ENCODE results near the gene ITGA8. TPM values are rescaled to one million over a fixed set of nuclear protein-coding genes. Genes with fewer than 3 reads are reported as not detected.

ITGA8 gene
- total and polyA plus RNA-seq, 12 donors: 4.7 to 46.0 (median 22.2) TPM

GRCh38 chr10:15760681-15761080 is 41.0 kb upstream of the ITGA8 start:
- H3K4me3 ChIP-seq: no peak overlapping the region
- no peaks in the 10 kb centered on the region for H3K9me3 ChIP-seq (replicated peaks in 1 of 3)
- H3K27me3 ChIP-seq: no peaks in the 10 kb centered on the region
- H3K4me1 ChIP-seq (replicated peaks in 1 of 2): no peaks in the 10 kb centered on the region
- intact Hi-C loops (cut with DNase I): no loop called here
- no peak overlapping the region for H3K27ac ChIP-seq
- WGBS, 4 donors: 92 to 100% (median 95%) methylated on average over 2 of the region's 2 CpGs
- DNase-seq: no peak
- H3K36me3 ChIP-seq (replicated peaks in 1 of 2): no peaks in the 10 kb centered on the region
- TF ChIP-seq POLR2A (IDR thresholded peaks at IDR 0.05): no peak
- TF ChIP-seq CTCF (IDR thresholded peaks at IDR 0.05): no peak

DNA sequence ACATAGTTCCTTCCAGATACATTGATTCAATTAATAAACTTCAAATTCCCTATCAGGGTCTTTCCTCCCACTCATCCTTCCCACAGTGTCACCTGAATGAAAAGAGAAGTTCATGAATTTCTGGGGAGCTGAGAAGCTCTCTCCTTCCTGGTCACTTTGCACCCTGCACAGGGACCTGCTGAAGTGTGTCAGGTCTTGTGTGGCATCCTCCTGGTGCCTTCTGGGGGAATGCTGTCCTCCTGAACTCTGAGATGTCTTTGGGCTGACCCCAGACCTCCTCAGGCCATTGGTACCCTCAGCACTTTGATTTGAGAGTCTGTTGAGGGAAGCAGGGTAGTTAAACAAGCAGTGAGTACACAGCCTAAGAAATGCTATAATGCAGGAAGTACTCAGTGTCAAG is 39.5 kb upstream of the ITGA8 start:
- Histone ChIP-seq H3K27ac (no peak overlapping the region), H3K4me1 (replicated peaks in 1 of 2) (no peaks in the 10 kb centered on the region), H3K27me3 (no peaks in the 10 kb centered on the region), H3K9me3 (replicated peaks in 1 of 3) (no peaks in the 10 kb centered on the region), H3K4me3 (no peak overlapping the region), H3K36me3 (replicated peaks in 1 of 2) (no peaks in the 10 kb centered on the region)
- DNase-seq: no peak
- intact Hi-C loops (cut with DNase I): no loop called here
- TF ChIP-seq POLR2A (IDR thresholded peaks at IDR 0.05) (no peak), CTCF (IDR thresholded peaks at IDR 0.05) (no peak)

GRCh38 chr10:15758618-15759017 is 38.9 kb upstream of the ITGA8 start:
- H3K9me3 ChIP-seq (replicated peaks in 1 of 3): no peaks in the 10 kb centered on the region
- H3K4me3 ChIP-seq: no peak overlapping the region
- 87 to 90% (median 88%) methylated on average over 5 of the region's 5 CpGs for whole genome bisulfite sequencing, 4 donors
- intact Hi-C loops (cut with DNase I): no loop called here
- no peaks in the 10 kb centered on the region for H3K4me1 ChIP-seq (replicated peaks in 1 of 2)
- no peak for DNase-seq
- TF ChIP-seq CTCF (IDR thresholded peaks at IDR 0.05): no peak
- no peak for TF ChIP-seq POLR2A (IDR thresholded peaks at IDR 0.05)
- H3K27ac ChIP-seq: no peak overlapping the region
- H3K36me3 ChIP-seq (replicated peaks in 1 of 2): no peaks in the 10 kb centered on the region
- no peaks in the 10 kb centered on the region for H3K27me3 ChIP-seq

DNA sequence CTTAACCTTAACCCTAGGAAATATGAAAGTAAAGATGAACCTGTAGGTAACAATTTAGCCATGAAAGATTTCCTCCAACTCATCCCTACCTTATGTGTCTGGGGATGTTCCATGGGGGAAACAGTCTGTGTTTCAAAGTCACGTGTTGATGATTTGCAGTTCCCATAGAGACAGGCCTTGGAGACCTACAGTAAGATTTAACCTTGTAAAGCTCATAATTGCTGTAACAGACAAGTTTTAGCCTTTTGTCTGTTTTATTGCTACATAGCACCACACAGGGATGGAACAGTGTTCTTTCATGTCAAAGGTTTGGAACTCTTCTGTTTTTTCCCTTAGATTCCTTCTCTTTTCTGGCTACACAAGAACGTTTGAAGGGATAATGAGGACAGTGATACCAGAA is 35.2 kb upstream of the ITGA8 start:
- H3K9me3 ChIP-seq (replicated peaks in 1 of 3): no peaks in the 10 kb centered on the region
- H3K4me1 ChIP-seq (replicated peaks in 1 of 2): no peaks in the 10 kb centered on the region
- no peaks in the 10 kb centered on the region for H3K27me3 ChIP-seq
- no peak overlapping the region for H3K4me3 ChIP-seq
- WGBS, 4 donors: 15 to 34% (median 22%) methylated on average over 2 of the region's 2 CpGs
- TF ChIP-seq CTCF (IDR thresholded peaks at IDR 0.05) (no peak), POLR2A (IDR thresholded peaks at IDR 0.05) (no peak)
- H3K27ac ChIP-seq: no peak overlapping the region
- H3K36me3 ChIP-seq (replicated peaks in 1 of 2): no peaks in the 10 kb centered on the region
- intact Hi-C loops (cut with DNase I): no loop called here
- DNase-seq: no peak
